Fibroblast of lung (primary cell): ENCODE measurements around the gene CDK4. TPM values are rescaled to one million over a fixed set of nuclear protein-coding genes. Genes with fewer than 3 reads are reported as not detected.

Source experiments
- DNase-seq, 2 donors: peaks; one replicate each; pipeline versions ENCODE4 v3.0.0 to v3.0.0-alpha.2; 2010; ENCODE audit warnings: low read depth in 2 of 2
- H2AFZ ChIP-seq: 2 replicates; pipeline ENCODE4 v1.5.1; 2012; ENCODE audit warnings: low read length, control low read depth, inconsistent platforms
- H3K27ac ChIP-seq: 2 replicates; pipeline ENCODE4 v1.5.1; 2011; ENCODE audit warnings: low read length, control low read depth; ENCODE audit not compliant: insufficient read depth
- H3K27me3 ChIP-seq: 2 replicates; pipeline ENCODE4 v1.5.1; 2011; ENCODE audit warnings: mild to moderate bottlenecking, low read length; ENCODE audit not compliant: control insufficient read depth, insufficient read depth
- H3K36me3 ChIP-seq: 2 replicates; pipeline ENCODE4 v1.5.1; 2011; ENCODE audit warnings: low read length; ENCODE audit not compliant: control insufficient read depth, insufficient read depth
- H3K4me1 ChIP-seq: 2 replicates; pipeline ENCODE4 v1.5.1; 2011; ENCODE audit warnings: low read length; ENCODE audit not compliant: control insufficient read depth, insufficient read depth; ENCODE audit errors: extremely low read depth
- H3K4me2 ChIP-seq: 2 replicates; pipeline ENCODE4 v1.5.1; 2011; ENCODE audit warnings: low read length, control low read depth; ENCODE audit not compliant: insufficient read depth; ENCODE audit errors: extremely low read depth
- H3K4me3 ChIP-seq, 4 experiments: fragments of 200-600 bp in 1 of 4; sonication (generic) in 1 of 4; replicated peaks in 1 of 4; 2 replicates each; pipeline ENCODE4 v1.5.1; 2011 to 2016; ENCODE audit warnings: low read length in 4 of 4, low read depth in 3 of 4, mild to moderate bottlenecking in 3 of 4, control low read depth in 2 of 4, inconsistent platforms in 1 of 4, mixed read lengths in 1 of 4; ENCODE audit not compliant: insufficient read depth in 1 of 4; ENCODE audit errors: control extremely low read depth in 1 of 4
- H3K79me2 ChIP-seq: 2 replicates; pipeline ENCODE4 v1.5.1; 2012; ENCODE audit warnings: mild to moderate bottlenecking, low read length, inconsistent platforms; ENCODE audit not compliant: control insufficient read depth, insufficient read depth
- H3K9ac ChIP-seq: 2 replicates; pipeline ENCODE4 v1.5.1; 2011; ENCODE audit warnings: mild to moderate bottlenecking, low read length, control low read depth; ENCODE audit not compliant: insufficient read depth
- H3K9me3 ChIP-seq: 2 replicates; pipeline ENCODE4 v1.5.1; 2012; ENCODE audit warnings: low read depth, low read length; ENCODE audit not compliant: control insufficient read depth, insufficient read depth
- H4K20me1 ChIP-seq: 2 replicates; pipeline ENCODE4 v1.5.1; 2011; ENCODE audit warnings: low read length; ENCODE audit not compliant: control insufficient read depth, insufficient read depth; ENCODE audit errors: extremely low read depth
- EZH2 ChIP-seq: IDR thresholded peaks from 2 replicates; pipeline ENCODE4 v1.5.1; 2012; ENCODE audit warnings: low read length, control low read depth, mild to moderate bottlenecking; ENCODE audit errors: missing control alignments
- polyA plus RNA-seq, 2 donors: library from polyadenylated mRNA; depleted of rRNA in 1 of 2; stranded (reverse) in 1 of 2; unstranded in 1 of 2; fragments of >200 nt; gene quantifications; 2 replicates each; pipeline ENCODE4 v1.2.1, GENCODE V29; 2011 to 2012; ENCODE audit warnings: missing spikeins in 1 of 2
- total RNA-seq: library from RNA; depleted of rRNA; stranded (reverse); fragments of >200 nt; gene quantifications from 2 replicates; pipeline ENCODE4 v1.2.1, GENCODE V29; 2014
- TF ChIP-seq, protein P1 (sequence below), 2 donors: IDR thresholded peaks in 1 of 2; conservative IDR thresholded peaks in 1 of 2; 1 replicate in 1 of 2; 2 replicates in 1 of 2; pipeline ENCODE4 v1.5.1; 2011 to 2012; ENCODE audit warnings: low read length in 2 of 2, control low read depth in 1 of 2, inconsistent platforms in 1 of 2, low read depth in 1 of 2, mild to moderate bottlenecking in 1 of 2

CDK4 gene
- total and polyA plus RNA-seq, 2 donors (not counting 1 experiment from before 2014, with no cell fraction given), result 183 to 233 TPM

- H3K4me2 ChIP-seq, result peak overlapping the region; percentile 99
- H3K27me3 ChIP-seq, result peaks cover 26% of the 10 kb centered on the region
- H3K79me2 ChIP-seq, result peaks cover 3% of the 10 kb centered on the region
- peak overlapping the region; percentile 99 for H3K27ac ChIP-seq
- TF ChIP-seq, protein P1, sequence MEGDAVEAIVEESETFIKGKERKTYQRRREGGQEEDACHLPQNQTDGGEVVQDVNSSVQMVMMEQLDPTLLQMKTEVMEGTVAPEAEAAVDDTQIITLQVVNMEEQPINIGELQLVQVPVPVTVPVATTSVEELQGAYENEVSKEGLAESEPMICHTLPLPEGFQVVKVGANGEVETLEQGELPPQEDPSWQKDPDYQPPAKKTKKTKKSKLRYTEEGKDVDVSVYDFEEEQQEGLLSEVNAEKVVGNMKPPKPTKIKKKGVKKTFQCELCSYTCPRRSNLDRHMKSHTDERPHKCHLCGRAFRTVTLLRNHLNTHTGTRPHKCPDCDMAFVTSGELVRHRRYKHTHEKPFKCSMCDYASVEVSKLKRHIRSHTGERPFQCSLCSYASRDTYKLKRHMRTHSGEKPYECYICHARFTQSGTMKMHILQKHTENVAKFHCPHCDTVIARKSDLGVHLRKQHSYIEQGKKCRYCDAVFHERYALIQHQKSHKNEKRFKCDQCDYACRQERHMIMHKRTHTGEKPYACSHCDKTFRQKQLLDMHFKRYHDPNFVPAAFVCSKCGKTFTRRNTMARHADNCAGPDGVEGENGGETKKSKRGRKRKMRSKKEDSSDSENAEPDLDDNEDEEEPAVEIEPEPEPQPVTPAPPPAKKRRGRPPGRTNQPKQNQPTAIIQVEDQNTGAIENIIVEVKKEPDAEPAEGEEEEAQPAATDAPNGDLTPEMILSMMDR (conservative IDR thresholded peaks at IDR 0.05 in 1 of 2, IDR thresholded peaks at IDR 0.05 in 1 of 2; ENCODE audit: low read depth in 1 of 2, low read length in 2 of 2), result no peak
- no peak for TF ChIP-seq EZH2
- H2AFZ ChIP-seq, result peak overlapping the region; percentile 70
- peaks cover 2% of the 10 kb centered on the region for H3K4me1 ChIP-seq
- peak in 1 of 2 donors; percentile 94 for DNase-seq
- no peaks in the 10 kb centered on the region for H4K20me1 ChIP-seq
- peak overlapping the region; percentile 66 to 99 (median 88) for H3K4me3 ChIP-seq
- peaks cover 8% of the 10 kb centered on the region for H3K36me3 ChIP-seq
- no peaks in the 10 kb centered on the region for H3K9me3 ChIP-seq
- peak overlapping the region; percentile 94 for H3K9ac ChIP-seq
These were observed 7.8 kb downstream of the CDK4 start for GRCh38 chr12:57744194-57744776.

- no peak overlapping the region for H3K4me2 ChIP-seq
These were observed 8.3 kb downstream of the CDK4 start for GRCh38 chr12:57743769-57744168.

DNA sequence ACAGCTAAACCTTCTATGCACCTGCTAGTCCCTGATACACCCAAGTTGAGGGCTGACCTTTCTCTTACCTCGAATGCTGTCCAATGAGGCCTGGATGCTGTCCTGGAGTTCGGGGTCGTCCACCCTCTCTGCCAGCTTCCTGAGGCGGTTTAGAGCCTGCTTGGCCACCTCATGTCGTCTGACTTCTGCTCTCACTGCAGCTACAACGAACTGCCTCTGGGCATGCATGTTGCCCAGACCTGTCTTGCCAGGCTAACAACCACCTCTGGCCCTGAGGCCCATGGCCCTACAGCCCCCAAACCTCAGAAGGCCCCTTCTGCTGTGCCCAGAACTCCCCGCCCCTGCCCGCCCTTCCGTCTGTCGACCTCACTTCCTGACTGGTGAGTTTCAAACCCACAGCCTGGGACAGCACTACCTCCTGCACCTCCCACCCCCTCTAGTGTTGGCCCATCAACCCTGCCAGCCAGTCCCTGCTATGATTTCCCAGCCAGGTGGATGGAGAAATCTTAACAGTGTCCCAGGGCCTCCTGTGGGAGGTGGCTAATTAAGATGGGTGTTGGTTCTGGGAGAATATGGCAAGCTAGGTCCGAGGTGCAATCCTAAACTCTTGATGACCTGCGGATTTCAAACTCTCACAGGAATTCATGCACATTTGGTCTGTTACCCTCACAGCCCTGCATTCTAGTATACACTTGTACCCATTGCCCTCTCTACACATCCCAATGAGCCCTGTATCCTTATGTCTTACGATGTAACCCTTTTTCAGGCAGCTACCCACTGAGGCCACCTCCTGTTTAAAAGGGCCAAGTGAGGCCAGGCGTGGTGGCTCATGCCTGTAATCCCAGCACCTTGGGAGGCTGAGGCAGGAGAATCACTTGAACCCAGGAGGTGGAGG is 10.0 kb downstream of the CDK4 start:
- Histone ChIP-seq H3K36me3 (peaks cover 5% of the 10 kb centered on the region), H3K9me3 (no peaks in the 10 kb centered on the region), H3K9ac (no peak overlapping the region), H3K79me2 (peaks cover 2% of the 10 kb centered on the region), H3K4me1 (peaks cover 2% of the 10 kb centered on the region), H2AFZ (no peak overlapping the region), H3K4me2 (no peak overlapping the region), H3K27me3 (peaks cover 39% of the 10 kb centered on the region), H4K20me1 (no peaks in the 10 kb centered on the region), H3K27ac (no peak overlapping the region), H3K4me3 (no peak overlapping the region)
- TF ChIP-seq, protein P1 (conservative IDR thresholded peaks at IDR 0.05 in 1 of 2, IDR thresholded peaks at IDR 0.05 in 1 of 2; ENCODE audit: low read depth in 1 of 2, low read length in 2 of 2), result no peak
- no peak for DNase-seq

More at GRCh38 chr12:57743769-57744168, 8.3 kb downstream of the CDK4 start:
- H3K9ac ChIP-seq, result no peak overlapping the region
- no peak overlapping the region for H3K27ac ChIP-seq
- peaks cover 8% of the 10 kb centered on the region for H3K36me3 ChIP-seq
- no peak overlapping the region for H2AFZ ChIP-seq
- peaks cover 2% of the 10 kb centered on the region for H3K79me2 ChIP-seq
- no peaks in the 10 kb centered on the region for H3K9me3 ChIP-seq
- no peak for DNase-seq
- no peak overlapping the region for H3K4me3 ChIP-seq
- H3K4me1 ChIP-seq, result peaks cover 2% of the 10 kb centered on the region
- peaks cover 30% of the 10 kb centered on the region for H3K27me3 ChIP-seq
- TF ChIP-seq, protein P1 (conservative IDR thresholded peaks at IDR 0.05 in 1 of 2, IDR thresholded peaks at IDR 0.05 in 1 of 2; ENCODE audit: low read depth in 1 of 2, low read length in 2 of 2), result no peak
- TF ChIP-seq EZH2, result no peak
- no peaks in the 10 kb centered on the region for H4K20me1 ChIP-seq
